ENCODE results near the gene PDGFD. TPM values are rescaled to one million over a fixed set of nuclear protein-coding genes. Genes with fewer than 3 reads are reported as not detected.

Gene PDGFD
- total RNA-seq, 4 donors from 2014 or later, result 26.0 to 72.4 (median 29.6) TPM

DNA sequence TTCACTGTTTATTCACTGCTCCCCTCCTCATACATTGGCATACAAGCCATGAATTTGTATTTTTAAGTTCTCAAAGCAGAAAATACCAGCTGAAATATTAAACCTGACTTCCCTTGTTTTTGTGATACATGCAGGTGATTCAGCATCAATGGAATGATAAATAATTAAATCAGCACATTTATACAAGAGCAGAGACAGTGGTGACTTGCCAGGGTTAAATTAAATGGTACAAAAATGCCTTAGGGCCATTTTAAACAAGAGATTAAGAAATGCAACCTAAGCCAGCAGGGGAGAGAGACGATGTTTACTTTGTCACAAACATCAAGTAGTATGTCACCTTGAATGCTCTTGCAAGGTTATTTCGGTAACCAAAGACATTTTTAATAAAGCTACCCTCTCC is 223.4 kb downstream of the PDGFD start:
- peaks cover 0 to 2% (median 0%) of the 10 kb centered on the region in 3 donors for H3K36me3 ChIP-seq
- DNase-seq (ENCODE audit: low spot score in 2 of 2), result no peak
- H3K4me1 ChIP-seq, result no peaks in the 10 kb centered on the region
- H3K9me3 ChIP-seq, result no peaks in the 10 kb centered on the region
- no peaks in the 10 kb centered on the region for H3K27me3 ChIP-seq
- no peak overlapping the region for H3K27ac ChIP-seq
- no peak overlapping the region for H3K4me3 ChIP-seq
- WGBS, 2 donors, result 90 to 93% methylated on average over 2 of the region's 2 CpGs
- TF ChIP-seq EP300 (IDR thresholded peaks at IDR 0.05), result no peak
- no peak for TF ChIP-seq POLR2A (IDR thresholded peaks at IDR 0.05)
- TF ChIP-seq, protein P1, sequence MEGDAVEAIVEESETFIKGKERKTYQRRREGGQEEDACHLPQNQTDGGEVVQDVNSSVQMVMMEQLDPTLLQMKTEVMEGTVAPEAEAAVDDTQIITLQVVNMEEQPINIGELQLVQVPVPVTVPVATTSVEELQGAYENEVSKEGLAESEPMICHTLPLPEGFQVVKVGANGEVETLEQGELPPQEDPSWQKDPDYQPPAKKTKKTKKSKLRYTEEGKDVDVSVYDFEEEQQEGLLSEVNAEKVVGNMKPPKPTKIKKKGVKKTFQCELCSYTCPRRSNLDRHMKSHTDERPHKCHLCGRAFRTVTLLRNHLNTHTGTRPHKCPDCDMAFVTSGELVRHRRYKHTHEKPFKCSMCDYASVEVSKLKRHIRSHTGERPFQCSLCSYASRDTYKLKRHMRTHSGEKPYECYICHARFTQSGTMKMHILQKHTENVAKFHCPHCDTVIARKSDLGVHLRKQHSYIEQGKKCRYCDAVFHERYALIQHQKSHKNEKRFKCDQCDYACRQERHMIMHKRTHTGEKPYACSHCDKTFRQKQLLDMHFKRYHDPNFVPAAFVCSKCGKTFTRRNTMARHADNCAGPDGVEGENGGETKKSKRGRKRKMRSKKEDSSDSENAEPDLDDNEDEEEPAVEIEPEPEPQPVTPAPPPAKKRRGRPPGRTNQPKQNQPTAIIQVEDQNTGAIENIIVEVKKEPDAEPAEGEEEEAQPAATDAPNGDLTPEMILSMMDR (IDR thresholded peaks at IDR 0.05), result no peak

DNA sequence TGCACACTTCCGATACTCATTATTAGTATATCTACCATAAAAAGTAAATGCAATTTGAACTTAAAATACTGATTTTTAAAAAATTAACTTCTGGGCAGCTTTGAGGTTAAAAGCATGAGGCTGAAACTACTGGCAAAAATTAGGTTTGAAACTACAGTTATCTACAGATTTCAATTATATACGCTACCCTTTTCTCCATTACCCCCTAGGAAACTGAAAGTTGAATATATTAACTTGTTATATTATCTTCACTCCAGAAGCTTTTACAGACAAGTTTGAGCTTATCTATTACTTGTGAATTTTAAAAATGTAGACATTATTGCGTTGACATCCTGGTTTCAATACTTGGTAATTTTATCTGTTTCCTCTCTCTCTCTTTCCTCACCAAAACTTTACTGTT is 224.3 kb downstream of the PDGFD start:
- no peak for DNase-seq (ENCODE audit: low spot score in 2 of 2)
- Histone ChIP-seq H3K4me3 (no peak overlapping the region), H3K9me3 (no peaks in the 10 kb centered on the region), H3K27me3 (no peaks in the 10 kb centered on the region), H3K4me1 (no peaks in the 10 kb centered on the region), H3K27ac (no peak overlapping the region), H3K36me3 (peaks cover 0 to 2% (median 0%) of the 10 kb centered on the region in 3 donors)
- TF ChIP-seq EP300 (IDR thresholded peaks at IDR 0.05), result no peak
- no peak for TF ChIP-seq POLR2A (IDR thresholded peaks at IDR 0.05)
- TF ChIP-seq, protein P1 (IDR thresholded peaks at IDR 0.05), result no peak
- 90 to 93% methylated on average over 3 of the region's 3 CpGs for WGBS, 2 donors

DNA sequence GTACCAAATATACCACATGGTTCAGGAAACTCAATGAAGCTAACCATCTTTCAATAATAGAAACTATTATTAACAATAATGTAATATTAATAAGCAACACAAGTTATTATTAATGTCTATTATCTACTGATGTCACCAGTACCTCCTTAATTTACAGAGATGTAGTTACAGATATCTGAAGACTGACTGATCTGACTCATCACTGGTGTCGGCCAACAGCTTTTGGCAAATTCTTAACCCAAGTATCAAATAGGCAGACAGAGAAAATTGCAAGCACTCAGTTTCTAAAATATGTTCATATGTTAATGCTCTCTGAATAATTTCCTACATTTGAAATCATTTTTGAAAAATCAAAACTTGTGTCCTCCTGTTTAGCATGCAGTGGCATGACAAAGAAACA is 227.9 kb downstream of the PDGFD start:
- no peaks in the 10 kb centered on the region for H3K36me3 ChIP-seq
- H3K27ac ChIP-seq, result no peak overlapping the region
- 59 to 73% methylated on average over 1 of the region's 1 CpG for WGBS, 2 donors
- no peaks in the 10 kb centered on the region for H3K4me1 ChIP-seq
- H3K9me3 ChIP-seq, result no peaks in the 10 kb centered on the region
- no peak for DNase-seq (ENCODE audit: low spot score in 2 of 2)
- H3K27me3 ChIP-seq, result no peaks in the 10 kb centered on the region
- TF ChIP-seq POLR2A (IDR thresholded peaks at IDR 0.05), result no peak
- TF ChIP-seq EP300 (IDR thresholded peaks at IDR 0.05), result no peak
- TF ChIP-seq, protein P1 (IDR thresholded peaks at IDR 0.05), result no peak
- no peak overlapping the region for H3K4me3 ChIP-seq

DNA sequence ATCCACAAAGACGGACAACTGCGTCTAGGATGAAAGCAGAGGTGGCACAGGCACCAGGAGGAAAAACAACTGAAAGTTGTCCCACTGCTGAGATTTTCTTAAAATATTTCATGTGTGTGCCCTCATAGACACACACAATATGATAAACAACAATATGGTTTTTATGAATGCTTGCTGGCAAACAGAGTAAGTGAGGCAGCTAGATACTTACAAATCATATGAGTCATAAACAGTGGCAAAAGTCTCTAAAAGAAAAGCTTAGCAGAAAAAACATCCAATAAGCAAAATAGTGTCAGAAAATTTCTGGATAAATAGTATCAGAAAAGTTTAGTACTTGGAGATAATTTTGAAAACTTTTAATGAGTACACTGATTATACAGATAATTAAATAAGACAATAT is 228.7 kb downstream of the PDGFD start:
- H3K36me3 ChIP-seq, result no peaks in the 10 kb centered on the region
- TF ChIP-seq EP300 (IDR thresholded peaks at IDR 0.05), result no peak
- TF ChIP-seq POLR2A (IDR thresholded peaks at IDR 0.05), result no peak
- TF ChIP-seq, protein P1 (IDR thresholded peaks at IDR 0.05), result no peak
- H3K9me3 ChIP-seq, result no peaks in the 10 kb centered on the region
- H3K4me3 ChIP-seq, result no peak overlapping the region
- H3K27ac ChIP-seq, result no peak overlapping the region
- no peak for DNase-seq (ENCODE audit: low spot score in 2 of 2)
- H3K27me3 ChIP-seq, result no peaks in the 10 kb centered on the region
- 74 to 77% methylated on average over 2 of the region's 2 CpGs for WGBS, 2 donors
- no peaks in the 10 kb centered on the region for H3K4me1 ChIP-seq

DNA sequence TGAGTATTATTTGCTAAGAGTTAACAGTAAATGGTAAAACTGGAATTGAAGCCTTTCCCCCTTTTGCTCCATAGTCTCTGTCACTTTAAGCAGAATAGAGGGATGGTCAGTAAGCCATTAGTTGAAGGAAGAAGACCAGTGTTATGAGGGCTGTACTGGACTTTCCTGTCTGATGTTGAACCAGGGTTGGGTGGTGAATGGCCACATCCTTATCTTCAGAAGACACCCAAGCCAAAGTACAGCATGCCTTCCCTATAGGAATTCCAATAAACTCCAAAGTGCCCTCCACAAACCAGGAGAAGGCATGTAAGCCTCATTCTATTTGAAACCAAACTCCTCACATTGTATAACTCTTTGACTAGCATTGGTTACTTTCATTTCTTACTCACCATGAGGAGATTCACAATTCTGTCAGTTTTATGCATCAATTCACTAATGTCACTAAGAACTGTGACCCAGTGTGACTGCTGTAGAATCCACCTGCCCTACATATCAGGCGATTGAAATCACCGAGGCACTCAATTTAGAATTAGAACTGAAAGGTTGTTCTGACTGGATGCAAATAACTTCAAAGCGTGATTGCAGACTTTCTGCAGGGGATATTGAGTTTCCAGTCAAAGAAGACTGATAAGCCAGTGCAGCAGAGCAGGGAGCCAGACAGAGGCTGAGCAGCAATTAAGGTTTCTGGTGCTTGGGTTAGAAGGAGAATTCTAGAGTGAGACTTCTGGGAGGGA is 234.6 kb downstream of the PDGFD start:
- TF ChIP-seq POLR2A (IDR thresholded peaks at IDR 0.05) (no peak), EP300 (IDR thresholded peaks at IDR 0.05) (no peak)
- TF ChIP-seq, protein P1 (IDR thresholded peaks at IDR 0.05), result no peak
- no peaks in the 10 kb centered on the region for H3K27me3 ChIP-seq
- no peak for DNase-seq (ENCODE audit: low spot score in 2 of 2)
- H3K36me3 ChIP-seq, result no peaks in the 10 kb centered on the region
- H3K27ac ChIP-seq, result no peak overlapping the region
- WGBS, 2 donors, result 97% methylated on average over 3 of the region's 3 CpGs
- H3K4me3 ChIP-seq, result no peak overlapping the region
- no peaks in the 10 kb centered on the region for H3K4me1 ChIP-seq
- H3K9me3 ChIP-seq, result no peaks in the 10 kb centered on the region

Data from tibial nerve (tissue), 4 donors.